Mesodermal cell (in vitro differentiated cells): ENCODE results near the gene PLEKHA6.
"Not testable (repeated sequence)": the region's sequence is repeated elsewhere in the genome, so short reads cannot be mapped to it uniquely, and the experiment has no call there.

Experiments used
- H3K27ac ChIP-seq: 2 replicates; pipeline ENCODE4 v1.7.0; 2013; ENCODE audit warnings: mild to moderate bottlenecking, low read depth, low read length, moderate library complexity; ENCODE audit not compliant: severe bottlenecking
- H3K36me3 ChIP-seq: 2 replicates; pipeline ENCODE4 v1.7.1; 2013; ENCODE audit warnings: mild to moderate bottlenecking, low read length, moderate library complexity; ENCODE audit not compliant: control insufficient read depth, insufficient read depth
- H3K4me1 ChIP-seq: one replicate; pipeline ENCODE4 v1.7.1; 2013; ENCODE audit warnings: mild to moderate bottlenecking, low read length; ENCODE audit not compliant: insufficient read depth, control insufficient read depth, poor library complexity, severe bottlenecking
- H3K4me3 ChIP-seq: 2 replicates; pipeline ENCODE4 v1.7.0; 2013; ENCODE audit warnings: low read length, control low read depth, mild to moderate bottlenecking; ENCODE audit not compliant: insufficient read depth, poor library complexity, severe bottlenecking; ENCODE audit errors: extremely low read depth
- H3K9me3 ChIP-seq: 2 replicates; pipeline ENCODE4 v1.7.1; 2013; ENCODE audit warnings: mild to moderate bottlenecking, low read length, moderate library complexity; ENCODE audit not compliant: control insufficient read depth
- WGBS, 2 experiments: methylation state at CpG; one replicate each; pipeline ENCODE4 v1.1.5; 2013; ENCODE audit warnings: missing lambda C conversion rate in 2 of 2; ENCODE audit not compliant: insufficient coverage in 2 of 2; 5-methylcytosine and 5-hydroxymethylcytosine counted together

Gene PLEKHA6

GRCh38 chr1:204240233-204240632, 119.5 kb downstream of the PLEKHA6 start:
- Histone ChIP-seq H3K36me3 (peaks cover 45% of the 10 kb centered on the region), H3K4me1 (no peaks in the 10 kb centered on the region), H3K9me3 (peaks cover 4% of the 10 kb centered on the region)

GRCh38 chr1:204239401-204239800, 120.3 kb downstream of the PLEKHA6 start:
- WGBS, 2 experiments, result 74 to 80% methylated on average over 3 of the region's 3 CpGs
- H3K27ac ChIP-seq, H3K9me3 ChIP-seq, H3K4me1 ChIP-seq, H3K4me3 ChIP-seq: not testable (repeated sequence)
- peaks cover 40% of the 10 kb centered on the region for H3K36me3 ChIP-seq

More at GRCh38 chr1:204240233-204240632, 119.5 kb downstream of the PLEKHA6 start:
- H3K27ac ChIP-seq, result no peak overlapping the region
- 100% methylated on average over 1 of the region's 1 CpG; no CpG with 5 or more reads in 1 of the 2 experiments for WGBS, 2 experiments
- H3K4me3 ChIP-seq, result no peak overlapping the region

- not testable (repeated sequence) for H3K9me3 ChIP-seq, H3K4me3 ChIP-seq, H3K27ac ChIP-seq, H3K4me1 ChIP-seq
- WGBS, 2 experiments, result 100% methylated on average over 1 of the region's 2 CpGs
- peaks cover 39% of the 10 kb centered on the region for H3K36me3 ChIP-seq
Measured at GRCh38 chr1:204238520-204238919, 121.2 kb downstream of the PLEKHA6 start.

DNA sequence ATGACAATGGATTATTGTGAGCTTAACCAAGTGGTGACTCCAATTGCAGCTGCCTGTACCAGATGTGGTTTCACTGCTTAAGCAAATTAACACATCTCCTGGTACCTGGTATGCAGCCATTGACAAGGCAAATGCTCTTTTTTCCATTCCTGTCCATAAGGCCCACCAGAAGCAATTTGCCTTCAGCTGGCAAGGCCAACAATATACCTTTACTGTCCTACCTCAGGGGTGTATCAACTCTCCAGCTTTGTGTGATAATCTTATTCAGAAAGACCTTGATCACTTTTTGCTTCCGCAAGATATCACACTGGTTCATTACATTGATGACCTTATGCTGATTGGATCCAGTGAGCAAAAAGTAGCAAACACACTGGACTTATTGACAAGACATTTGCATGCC, 122.2 kb downstream of the PLEKHA6 start:
- H3K4me1 ChIP-seq, H3K9me3 ChIP-seq, H3K4me3 ChIP-seq, H3K27ac ChIP-seq: not testable (repeated sequence)
- WGBS, 2 experiments, result 100% methylated on average over 1 of the region's 1 CpG; no CpG with 5 or more reads in 1 of the 2 experiments
- H3K36me3 ChIP-seq, result peaks cover 42% of the 10 kb centered on the region

- Histone ChIP-seq H3K27ac (no peak overlapping the region), H3K4me1 (no peaks in the 10 kb centered on the region), H3K9me3 (peaks cover 4% of the 10 kb centered on the region), H3K36me3 (peaks cover 40% of the 10 kb centered on the region), H3K4me3 (no peak overlapping the region)
Measured at GRCh38 chr1:204232526-204232925, 127.2 kb downstream of the PLEKHA6 start.

- 93 to 96% methylated on average over 13 of the region's 14 CpGs for WGBS, 2 experiments
- Histone ChIP-seq H3K36me3 (peaks cover 44% of the 10 kb centered on the region), H3K9me3 (no peaks in the 10 kb centered on the region), H3K4me3 (no peak overlapping the region), H3K27ac (no peak overlapping the region), H3K4me1 (no peaks in the 10 kb centered on the region)
Measured at GRCh38 chr1:204230211-204230610, 129.5 kb downstream of the PLEKHA6 start.

DNA sequence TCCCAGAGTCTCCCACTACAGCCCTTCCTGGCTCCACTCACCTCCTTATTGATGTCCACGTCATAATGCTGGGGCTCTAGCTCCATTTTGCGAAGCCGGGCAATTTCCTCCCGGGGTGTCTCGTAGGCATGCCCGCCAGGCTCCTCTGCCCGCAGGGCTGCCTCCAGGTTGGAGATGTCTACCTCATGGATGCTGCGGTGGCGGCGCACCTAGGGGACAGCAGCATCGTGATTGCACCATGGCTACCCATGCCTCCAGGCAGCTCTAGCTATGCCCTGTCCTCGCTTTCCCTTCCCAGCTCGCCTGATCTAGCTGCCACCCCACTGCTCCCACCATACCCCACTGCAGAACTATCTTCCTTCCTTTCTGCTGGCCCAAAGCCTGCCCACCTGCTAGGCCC, 130.8 kb downstream of the PLEKHA6 start:
- 98% methylated on average over 11 of the region's 13 CpGs for WGBS, 2 experiments
- Histone ChIP-seq H3K4me1 (no peaks in the 10 kb centered on the region), H3K27ac (no peak overlapping the region), H3K4me3 (no peak overlapping the region), H3K36me3 (peaks cover 44% of the 10 kb centered on the region), H3K9me3 (no peaks in the 10 kb centered on the region)

- Histone ChIP-seq H3K36me3 (peaks cover 46% of the 10 kb centered on the region), H3K9me3 (no peaks in the 10 kb centered on the region), H3K4me3 (no peak overlapping the region), H3K27ac (no peak overlapping the region), H3K4me1 (no peaks in the 10 kb centered on the region)
- 93 to 94% methylated on average over 18 to 20 of the region's 20 CpGs for WGBS, 2 experiments
Measured at GRCh38 chr1:204227996-204228785, 131.5 kb downstream of the PLEKHA6 start.

DNA sequence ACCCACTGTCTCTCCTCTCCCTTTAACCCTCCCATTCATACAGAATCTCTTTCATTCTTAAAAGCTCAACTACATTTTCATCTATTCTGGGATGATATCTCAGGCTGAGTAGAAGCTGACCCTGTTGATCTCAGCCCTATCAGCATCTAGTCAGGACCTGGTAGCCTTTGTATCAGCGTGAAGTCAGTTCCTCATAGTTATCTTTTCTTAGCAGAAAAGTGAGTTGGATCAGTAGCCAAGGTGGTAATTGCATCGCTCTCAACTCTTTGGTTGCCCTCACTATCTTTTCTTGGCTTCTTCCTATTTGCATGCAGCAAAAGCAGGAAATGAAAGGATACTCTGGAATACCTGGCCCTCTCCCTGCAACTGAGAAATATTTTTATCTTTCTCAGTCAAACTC, 132.4 kb downstream of the PLEKHA6 start:
- Histone ChIP-seq H3K36me3 (peaks cover 51% of the 10 kb centered on the region), H3K27ac (no peak overlapping the region), H3K9me3 (no peaks in the 10 kb centered on the region), H3K4me1 (no peaks in the 10 kb centered on the region), H3K4me3 (no peak overlapping the region)
- 100% methylated on average over 1 to 2 of the region's 2 CpGs for WGBS, 2 experiments

DNA sequence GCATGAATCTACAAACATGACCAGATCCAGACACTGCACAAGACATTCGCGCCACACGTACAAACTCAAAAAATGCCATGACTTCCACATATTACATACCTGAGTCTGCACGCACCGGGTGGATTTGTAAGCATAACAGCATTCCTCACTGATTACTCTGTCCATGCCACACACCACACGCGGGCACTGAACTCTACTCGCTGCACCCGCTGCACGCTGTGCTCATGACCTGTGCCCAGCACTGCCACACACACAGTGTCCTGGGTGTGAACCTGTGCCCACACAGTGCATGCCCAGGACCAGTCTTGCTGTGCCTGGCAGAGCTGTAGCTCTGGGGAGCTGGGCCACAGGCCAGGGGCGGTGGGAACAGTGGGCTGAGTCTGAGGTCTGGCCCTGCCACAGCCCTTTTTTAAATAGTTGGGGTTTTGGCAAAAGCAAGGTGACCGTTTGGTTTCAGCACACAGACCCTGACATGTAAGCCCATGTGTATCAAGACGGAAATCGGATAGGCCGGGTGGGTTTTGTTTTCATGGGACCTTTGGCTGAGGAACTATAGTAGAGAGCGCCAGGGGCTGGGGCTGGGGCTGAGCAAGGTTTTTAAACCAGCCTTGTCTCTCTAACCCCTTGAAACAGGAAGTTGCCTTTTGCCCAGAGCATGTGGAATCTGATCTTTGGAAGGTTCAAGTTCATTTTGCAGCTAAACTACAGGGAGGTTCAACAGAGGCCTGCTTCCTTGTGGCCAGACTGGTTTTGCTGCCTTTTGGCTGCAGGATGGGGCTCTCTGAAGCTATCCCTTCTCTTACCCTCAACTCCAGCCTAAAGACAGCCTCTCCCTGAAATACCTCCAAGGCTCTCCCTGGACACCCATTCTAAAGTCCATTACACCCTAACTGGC, 133.6 kb downstream of the PLEKHA6 start:
- H3K4me3 ChIP-seq, result no peak overlapping the region
- H3K27ac ChIP-seq, result no peak overlapping the region
- no peaks in the 10 kb centered on the region for H3K9me3 ChIP-seq
- H3K36me3 ChIP-seq, result peaks cover 48% of the 10 kb centered on the region
- 96 to 97% methylated on average over 16 of the region's 16 CpGs for WGBS, 2 experiments
- no peaks in the 10 kb centered on the region for H3K4me1 ChIP-seq

DNA sequence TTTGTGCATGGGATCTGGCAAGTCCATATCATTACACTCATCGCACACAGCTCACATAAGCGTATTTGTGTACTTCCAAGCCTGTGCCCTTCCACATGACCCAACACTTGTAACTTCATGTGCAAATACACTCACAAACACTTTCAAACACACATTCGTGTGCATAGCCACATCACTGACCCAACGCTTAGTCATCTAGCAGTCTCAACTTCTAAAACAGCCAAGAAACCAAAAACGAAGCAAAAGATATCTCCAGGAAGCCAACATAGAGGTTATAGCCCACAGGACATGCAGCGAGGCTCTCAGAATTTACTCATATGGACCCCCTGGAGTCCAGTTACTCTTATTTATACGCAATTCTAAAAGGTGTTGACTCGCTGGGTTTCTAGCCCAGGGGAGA, 135.1 kb downstream of the PLEKHA6 start:
- peaks cover 41% of the 10 kb centered on the region for H3K36me3 ChIP-seq
- 79 to 90% methylated on average over 6 to 7 of the region's 8 CpGs for WGBS, 2 experiments
- H3K4me3 ChIP-seq, result no peak overlapping the region
- no peaks in the 10 kb centered on the region for H3K4me1 ChIP-seq
- no peak overlapping the region for H3K27ac ChIP-seq
- no peaks in the 10 kb centered on the region for H3K9me3 ChIP-seq
